ENCODE results near the gene FNDC1.

FNDC1 gene

DNA sequence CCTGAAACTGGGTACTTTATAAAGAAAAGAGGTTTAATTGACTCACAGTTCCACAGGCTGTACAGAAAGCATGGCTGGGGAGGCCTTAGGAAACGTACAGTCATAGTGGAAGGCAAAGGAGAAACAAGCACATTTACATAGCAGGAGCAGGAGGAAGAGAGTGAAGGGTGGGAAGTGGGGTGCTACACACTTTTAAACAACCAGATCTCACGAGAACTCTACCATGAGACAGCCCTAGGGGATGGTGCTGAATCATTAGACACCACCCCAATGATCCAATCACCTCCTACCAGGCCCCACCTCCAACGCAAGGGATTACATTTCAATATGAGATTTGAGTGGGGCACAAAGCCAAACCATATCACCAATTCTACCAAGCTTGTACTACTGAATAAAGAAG is 7.4 kb upstream of the FNDC1 start:
- no peak for DNase-seq (ENCODE audit: low read depth, low spot score)

DNA sequence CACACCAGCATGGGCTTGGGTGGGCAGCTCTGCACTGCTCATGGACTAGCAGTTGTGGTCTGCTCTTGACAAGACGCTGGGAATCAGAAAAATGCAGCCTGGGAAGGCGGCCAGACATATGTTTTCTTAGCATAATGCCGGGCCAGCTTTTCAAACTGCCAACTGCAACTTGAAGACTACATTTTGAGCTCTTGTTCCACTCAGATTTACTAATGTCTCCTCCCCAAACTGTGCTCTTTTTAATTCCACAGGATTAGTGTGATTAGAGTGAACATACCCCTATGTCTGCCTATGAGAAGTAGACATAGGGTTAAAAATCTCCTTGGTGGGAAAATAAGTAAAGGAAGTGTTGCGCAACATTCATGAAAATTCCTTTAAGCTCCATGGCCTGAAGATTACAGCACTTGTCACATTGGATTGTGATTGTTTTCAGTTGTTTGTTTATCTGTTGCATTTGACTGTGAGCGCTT is 5.3 kb upstream of the FNDC1 start:
- peak; percentile 92 for DNase-seq (ENCODE audit: low read depth, low spot score)

DNA sequence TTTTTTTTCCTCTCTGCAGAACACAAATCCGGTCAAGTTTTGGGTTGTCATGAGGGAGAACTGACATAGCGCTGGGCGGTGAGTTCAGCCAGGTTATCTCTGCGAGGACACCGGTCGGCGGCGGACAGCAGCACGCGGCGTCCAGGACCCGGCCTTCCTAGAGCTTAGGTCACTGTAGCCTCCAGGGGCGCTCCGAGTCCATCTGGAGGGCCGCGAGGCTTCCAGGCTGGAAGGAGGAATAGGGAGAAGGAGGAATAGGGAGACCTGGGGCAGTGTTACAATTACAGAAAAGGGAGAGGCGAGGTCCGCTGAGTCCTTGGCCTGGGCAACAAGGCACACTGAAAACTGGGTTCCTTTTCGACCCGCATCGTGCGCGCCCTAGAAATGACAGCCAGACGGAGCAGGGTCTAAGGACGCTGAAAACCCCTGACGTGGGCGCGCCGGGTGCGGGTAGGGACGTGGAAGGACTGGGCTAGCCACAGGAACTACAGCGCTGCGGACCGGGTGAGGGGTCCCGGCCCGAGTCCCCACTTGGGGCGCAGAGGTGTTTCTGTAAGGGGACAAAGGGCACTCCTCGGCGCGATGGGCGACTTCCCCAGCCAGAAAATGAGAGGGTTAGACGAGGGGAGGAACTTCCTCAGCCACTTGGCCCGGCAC is 536 bp upstream of the FNDC1 start:
- peak; percentile 69 for DNase-seq (ENCODE audit: low read depth, low spot score)

DNA sequence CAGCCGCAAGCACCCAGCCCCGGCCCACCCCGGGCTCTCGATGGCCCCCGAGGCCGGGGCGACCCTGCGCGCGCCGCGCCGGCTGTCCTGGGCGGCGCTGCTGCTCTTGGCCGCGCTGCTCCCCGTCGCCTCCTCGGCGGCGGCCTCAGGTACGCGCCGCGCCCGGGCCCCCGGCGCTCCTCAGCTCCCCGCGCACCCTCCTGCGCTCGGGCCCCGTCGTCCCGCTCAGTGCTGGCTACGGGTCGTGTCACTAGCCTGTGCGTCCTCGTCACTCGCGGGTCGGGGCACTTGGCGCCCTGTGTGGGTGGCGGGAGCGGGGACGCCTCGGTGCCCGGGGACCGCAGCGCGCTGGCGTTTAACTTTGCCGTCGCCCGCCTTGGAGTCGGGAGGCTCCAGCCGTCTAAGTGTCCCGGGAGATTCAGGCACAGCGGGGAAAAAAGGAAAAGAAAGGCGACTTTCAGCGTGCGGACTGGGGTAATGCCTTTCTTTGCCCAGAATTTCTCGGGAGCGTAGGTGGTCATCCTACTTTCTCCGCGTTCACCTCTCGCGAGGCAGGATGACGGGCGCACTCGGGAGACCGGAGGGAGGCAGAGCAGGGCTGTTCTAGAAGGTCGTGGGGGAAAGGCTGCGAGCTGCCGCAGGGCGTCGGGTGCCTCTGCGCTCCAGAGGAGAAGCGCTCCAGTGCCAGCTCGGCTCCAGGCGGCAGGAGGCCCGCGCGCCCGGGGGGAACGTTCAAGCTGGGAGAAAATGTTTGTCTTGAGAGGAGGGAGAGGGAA is 545 bp downstream of the FNDC1 start:
- DNase-seq (ENCODE audit: low read depth, low spot score), result peak; percentile 79

DNA sequence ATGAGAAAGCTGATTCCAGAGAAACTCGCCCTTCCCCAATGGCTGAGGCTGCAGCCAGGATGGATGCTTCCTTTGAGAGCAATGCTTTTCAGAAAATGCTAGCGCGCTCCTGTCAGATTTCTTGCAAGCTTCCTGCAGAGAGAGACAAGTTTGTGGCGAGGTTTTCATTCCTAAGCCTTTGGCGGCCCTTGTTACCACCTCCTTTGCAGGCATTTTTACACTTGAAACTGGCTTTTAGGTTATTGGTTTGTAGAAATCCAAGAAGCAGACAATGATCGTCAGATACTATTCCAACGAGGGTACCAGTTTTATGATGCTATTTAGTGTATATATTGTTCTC is 1.1 kb downstream of the FNDC1 start:
- DNase-seq (ENCODE audit: low read depth, low spot score), result no peak

DNA sequence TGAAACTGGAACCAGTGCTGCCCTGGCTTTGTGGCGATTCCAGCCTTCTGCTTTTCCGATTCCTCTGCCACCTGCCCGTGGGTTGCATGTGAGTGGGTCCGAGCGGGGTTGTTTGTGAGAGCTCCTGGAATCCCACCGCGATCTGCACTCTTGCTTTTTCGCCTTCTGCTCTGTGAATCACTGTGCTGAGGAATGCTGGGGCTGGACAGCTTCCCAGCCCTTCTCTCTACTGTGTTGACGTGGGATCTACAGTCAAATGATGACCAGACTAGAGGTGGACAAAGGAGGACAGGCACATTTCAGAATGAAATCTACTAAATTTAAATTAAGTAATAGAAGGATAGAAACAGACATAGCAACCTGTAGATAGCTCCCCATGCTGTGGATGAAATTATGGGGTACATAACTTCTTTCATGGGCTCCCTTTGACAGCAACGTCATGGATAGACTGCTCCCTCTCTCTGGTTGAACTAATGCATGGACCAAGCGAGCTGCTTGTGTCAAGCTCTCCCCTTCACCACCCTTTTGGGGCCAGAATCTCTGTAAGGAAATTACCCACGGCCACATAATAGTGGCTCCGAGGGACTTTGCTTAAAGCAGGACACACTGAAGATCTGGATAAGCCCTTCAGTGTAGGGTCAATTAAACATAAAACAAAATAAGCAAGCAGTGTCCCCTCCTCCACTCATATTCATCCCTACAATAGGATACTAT is 2.0 kb downstream of the FNDC1 start:
- peak; percentile 92 for DNase-seq (ENCODE audit: low read depth, low spot score)

DNA sequence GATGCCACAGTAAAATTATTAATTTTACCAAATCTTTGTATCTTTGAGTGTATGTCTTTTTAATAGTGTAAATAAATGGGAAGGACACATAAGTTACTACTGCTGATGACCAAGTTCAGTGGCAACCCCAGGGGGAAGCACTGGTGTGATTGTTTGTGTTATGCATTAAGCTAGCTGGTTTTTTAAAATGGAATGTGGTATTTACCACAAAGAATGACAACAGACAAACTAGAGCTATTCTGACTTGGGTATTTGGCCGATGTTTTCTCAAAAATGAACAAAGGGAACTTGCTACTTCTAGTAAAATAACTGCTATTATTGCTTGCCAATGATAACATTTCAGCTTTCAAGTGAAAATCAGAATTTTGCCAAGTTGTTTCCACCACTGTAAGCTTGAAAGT is 2.9 kb downstream of the FNDC1 start:
- peak; percentile 72 for DNase-seq (ENCODE audit: low read depth, low spot score)

DNA sequence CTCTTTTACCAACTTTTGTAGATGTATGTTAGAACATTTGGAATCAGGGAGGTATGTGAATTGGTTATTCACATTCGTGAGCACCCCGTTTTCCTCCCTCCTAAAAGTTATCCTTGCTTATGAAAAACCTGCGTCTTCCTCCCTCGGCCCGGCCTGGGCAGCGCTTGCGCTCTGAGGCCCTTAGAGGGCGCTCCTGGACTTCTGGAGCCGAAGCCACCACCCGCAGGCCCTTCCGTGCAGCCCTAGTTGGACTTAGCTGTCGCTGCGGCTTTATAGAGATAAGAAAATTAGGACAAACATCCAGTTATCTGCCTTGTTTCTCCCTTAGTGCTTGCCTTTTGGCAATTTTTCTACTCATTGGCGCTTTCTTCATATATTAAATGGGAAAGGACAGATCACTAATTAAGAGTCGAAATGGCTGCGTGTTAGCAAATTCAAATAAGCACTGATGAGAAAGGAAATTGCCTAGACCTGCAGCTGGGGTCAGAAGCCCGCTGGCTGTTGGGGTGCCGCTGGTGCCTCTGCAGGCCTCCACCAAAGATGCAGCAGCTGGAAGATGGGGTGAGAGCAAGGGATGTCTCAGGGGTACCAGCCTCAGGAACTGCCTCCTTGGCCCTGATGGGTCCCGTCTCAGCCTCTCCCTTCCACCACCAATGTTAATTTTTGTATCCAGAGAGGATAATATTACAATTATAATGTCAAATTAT is 5.2 kb downstream of the FNDC1 start:
- peak; percentile 90 for DNase-seq (ENCODE audit: low read depth, low spot score)

DNA sequence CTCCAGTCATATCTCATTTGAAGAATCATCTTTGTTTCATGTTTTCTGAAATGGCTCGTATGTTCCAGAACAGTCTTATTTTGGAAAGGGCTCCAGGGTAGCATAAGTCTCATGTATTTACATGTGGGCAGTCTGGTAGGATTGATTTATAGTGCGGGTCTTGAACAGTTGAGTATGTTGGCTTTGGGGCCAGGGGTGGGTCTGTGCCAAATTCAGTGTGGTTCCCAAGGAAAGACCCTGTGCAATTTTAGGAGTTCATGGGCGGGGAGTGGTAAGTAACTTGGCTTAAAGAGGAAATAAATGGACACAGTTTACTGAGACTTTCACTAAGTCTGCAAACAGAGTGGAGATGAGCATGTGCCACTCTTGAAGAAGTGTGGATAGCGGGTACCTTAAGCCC is 7.7 kb downstream of the FNDC1 start:
- DNase-seq (ENCODE audit: low read depth, low spot score), result no peak

DNA sequence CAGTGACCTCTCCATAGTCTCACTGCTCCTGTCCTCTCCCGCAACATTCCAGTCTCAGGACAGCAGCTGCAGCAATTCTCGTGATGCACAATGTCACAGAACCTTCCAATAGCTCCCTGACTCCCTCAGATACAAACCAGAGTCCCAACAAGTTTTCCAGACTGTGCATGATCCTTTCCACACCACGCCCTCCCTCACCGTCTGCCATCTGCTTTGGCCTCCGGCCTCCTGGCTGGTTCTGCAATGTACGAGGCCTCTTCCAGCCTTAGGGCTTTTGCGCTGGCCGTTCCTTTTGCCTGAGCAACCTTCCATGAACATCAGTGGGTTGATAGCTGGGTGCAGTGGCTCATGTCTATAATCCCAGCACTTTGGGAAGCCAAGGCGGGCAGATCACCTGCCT is 9.6 kb downstream of the FNDC1 start:
- DNase-seq (ENCODE audit: low read depth, low spot score), result no peak

DNA sequence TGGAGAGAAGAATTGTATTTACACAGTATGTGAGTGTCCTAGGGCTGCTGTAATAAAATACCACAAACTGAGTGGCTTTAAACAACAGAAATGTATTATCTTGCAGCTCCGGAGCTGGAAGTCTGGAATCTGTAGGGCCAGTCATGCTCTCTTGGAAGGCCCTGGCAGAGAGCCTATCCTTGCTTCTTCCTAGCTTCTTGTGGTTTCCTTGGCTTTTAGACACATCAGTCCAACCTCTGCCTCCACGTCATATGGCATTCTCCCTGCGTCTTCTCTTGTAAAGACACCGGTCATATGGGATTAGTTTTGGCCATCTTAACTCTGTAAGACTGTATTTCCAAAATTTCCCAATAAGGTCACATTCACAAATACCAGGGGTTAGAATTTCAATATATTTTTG is 10.8 kb downstream of the FNDC1 start:
- DNase-seq (ENCODE audit: low read depth, low spot score), result peak; percentile 75

DNA sequence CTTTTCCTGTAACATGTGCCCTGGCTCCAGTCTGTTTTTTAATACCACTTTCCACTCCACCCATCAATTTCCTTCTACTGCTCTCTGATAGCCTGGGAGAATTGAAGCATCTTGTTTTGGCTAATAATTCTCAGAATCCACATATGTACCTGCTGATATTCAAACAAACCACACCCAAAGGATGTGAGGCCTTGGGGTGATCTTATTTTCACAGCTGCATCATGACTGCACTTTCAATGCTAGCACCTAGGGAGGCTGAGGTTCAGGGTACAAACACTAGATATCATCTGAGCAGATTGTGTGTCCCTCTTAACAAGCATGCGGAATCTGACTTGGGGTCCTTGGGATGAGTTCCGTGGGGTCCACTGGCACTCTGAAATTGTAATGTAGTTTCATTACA is 12.7 kb downstream of the FNDC1 start:
- no peak for DNase-seq (ENCODE audit: low read depth, low spot score)

DNA sequence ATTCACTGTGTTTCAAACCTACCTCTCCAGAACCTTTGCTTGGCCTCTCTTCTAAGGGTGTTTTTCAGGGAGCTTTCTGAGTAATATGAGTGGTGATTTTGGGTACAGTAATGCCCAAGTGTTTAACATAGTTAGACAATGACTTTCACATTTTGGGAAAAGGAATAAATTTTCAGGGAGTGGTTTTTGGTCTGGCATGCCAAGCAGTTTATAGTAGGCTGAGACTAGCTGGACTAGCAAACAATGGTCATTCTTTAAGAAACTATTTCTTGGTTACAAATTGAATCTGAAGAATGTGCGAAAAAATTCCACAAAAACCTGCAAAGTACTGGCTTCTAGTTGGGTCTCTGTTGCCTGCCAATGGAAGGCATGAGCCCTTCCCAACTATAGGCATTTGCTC is 15.4 kb downstream of the FNDC1 start:
- peak; percentile 87 for DNase-seq (ENCODE audit: low read depth, low spot score)

DNA sequence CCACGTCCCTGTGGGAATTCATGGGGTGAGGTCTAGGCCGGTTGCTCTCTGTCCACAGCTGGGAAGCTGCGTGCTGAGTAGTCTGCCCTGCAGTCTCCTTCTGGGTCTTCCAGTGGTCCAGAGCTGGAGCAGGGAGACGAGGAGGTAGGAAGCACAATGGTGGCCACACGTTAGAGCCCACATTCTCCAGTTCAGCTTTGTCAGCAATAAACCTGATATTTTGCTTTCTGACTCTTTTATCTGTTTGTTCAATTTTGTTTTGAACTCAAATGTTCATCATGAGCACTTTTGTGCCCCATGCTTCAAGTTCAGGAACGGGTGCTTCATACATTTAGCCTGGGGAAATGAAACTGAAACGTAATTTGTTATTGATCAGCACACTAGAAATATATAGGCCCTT is 21.3 kb downstream of the FNDC1 start:
- DNase-seq (ENCODE audit: low read depth, low spot score), result no peak

DNA sequence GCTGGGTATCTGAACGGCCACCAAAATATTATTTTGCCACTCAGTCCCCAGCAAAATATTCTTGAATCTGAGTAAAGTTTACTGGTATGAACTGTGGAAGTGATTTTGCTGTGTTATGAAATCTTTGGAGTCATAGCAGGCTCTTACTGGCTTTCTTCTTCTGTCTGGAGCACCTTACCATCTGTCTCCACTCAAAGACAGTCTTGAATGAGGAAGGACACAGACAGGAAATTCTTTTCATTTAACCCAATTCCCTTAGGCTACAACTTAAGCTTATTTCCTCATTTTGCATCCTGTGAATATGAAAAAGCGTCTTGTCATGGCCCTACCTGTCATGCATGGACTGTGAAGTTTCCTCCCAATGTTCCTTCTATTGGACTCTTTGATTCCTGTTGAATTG is 24.7 kb downstream of the FNDC1 start:
- no peak for DNase-seq (ENCODE audit: low read depth, low spot score)

DNA sequence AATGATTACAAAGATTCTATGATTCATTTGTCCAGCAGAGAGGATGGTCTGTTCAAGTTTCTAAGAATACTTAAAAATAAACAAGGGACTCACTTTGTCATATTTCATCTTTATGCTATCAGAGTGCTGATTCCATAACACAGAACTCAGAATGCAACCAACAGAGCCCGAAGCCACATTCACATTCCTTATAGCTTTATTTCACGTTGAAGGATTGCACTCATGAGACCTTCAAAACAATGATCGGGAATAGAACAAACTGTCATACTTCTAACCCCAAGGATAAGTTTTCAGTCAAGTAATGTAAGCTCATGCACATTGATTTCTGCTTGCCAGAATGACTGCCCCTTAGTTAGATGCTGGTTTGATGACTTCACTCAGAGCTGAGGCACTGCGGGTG is 25.2 kb downstream of the FNDC1 start:
- DNase-seq (ENCODE audit: low read depth, low spot score), result no peak

DNA sequence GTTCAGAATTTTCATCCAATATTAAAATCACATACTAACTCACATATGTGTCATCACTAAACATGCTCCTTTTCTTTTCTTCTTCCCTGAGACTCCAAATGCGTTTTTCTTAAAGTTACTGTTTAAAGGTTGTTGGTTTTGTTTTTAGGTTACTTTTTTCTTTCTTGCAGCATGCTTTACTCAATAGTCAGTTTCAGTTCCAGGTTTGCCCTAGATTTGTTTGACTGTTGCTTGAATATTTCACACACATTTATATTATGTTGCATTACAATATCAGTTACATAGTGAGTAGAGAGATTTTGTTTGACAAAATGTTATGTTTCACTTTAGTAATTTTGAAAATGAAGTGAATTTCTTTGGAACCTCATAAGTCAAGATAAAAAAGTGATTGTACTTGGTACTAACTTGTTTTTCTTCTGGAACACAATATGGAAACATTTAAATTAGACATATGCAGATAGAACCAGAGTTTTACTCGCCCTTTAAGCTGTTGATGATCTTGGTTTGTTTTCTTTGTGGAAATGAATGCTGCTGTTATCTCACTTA is 27.3 kb downstream of the FNDC1 start:
- no peak for DNase-seq (ENCODE audit: low read depth, low spot score)

DNA sequence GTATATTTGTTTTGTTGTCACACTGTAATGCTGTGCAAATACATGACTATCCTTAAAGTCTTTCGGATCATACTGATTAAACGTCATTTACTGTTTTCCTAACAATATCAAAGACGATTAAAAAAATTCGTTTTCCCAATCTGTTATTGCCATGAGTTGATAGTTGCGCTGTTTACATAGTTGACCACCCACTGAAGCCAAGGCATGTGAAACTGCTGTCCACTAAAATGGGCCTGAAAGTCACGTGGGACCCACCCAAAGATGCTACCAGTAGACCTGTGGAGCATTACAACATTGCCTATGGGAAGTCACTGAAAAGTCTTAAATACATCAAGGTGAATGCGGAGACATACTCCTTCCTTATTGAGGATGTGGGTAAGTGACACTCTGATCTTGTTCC is 28.1 kb downstream of the FNDC1 start:
- no peak for DNase-seq (ENCODE audit: low read depth, low spot score)

DNA sequence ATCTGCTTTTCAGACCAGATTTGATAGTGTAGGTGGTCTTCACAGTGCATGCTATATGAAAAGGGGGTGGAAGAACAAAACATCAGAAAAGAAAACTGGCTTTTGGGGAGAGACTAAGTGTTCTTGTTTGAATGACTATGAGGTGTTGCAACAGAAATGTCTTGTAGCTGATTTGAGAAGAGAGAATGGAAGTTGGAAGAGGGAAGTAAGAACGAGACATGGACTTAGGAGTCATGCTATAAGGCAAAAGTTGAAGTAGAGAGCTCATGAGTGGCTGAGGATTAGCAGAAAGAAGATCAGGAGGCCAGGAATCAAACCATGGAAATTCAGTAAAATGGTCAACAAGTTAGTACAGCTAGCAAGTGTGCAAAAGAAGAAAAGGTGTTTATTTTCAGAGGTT is 32.1 kb downstream of the FNDC1 start:
- DNase-seq (ENCODE audit: low read depth, low spot score), result no peak

DNA sequence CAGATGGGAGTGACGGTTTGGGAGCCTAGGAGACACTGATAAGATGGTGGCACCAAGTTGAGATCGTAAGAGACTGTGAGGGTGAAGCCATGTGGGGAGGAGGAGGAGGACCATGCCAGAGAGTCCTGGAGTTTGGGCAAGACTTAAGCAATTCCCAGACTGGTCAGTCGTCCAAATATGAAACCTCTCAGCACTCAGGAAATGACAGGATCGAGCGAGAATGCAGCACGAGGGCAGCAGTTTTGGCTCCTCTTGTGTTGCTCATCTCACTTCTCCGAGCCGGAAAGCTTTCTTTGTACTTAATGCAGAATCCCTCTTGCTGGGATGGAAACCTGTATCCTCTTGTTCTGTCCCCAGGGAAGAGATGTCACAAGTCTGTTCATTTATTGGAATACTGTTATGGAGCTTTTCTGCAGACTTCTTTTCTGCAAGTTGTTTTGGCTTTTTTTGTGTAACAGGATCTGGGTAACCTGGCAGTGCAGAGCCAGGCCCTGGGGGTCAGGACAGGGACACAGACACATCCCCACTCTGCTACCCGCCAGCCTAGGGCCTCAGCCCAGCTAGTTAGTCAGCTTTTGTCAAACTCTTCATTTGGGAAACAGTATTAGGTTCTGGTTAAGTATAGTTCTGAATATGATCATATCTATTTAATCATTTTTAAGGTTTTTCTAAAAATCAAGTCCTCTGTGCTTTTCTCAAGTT is 34.3 kb downstream of the FNDC1 start:
- DNase-seq (ENCODE audit: low read depth, low spot score), result peak; percentile 69

DNA sequence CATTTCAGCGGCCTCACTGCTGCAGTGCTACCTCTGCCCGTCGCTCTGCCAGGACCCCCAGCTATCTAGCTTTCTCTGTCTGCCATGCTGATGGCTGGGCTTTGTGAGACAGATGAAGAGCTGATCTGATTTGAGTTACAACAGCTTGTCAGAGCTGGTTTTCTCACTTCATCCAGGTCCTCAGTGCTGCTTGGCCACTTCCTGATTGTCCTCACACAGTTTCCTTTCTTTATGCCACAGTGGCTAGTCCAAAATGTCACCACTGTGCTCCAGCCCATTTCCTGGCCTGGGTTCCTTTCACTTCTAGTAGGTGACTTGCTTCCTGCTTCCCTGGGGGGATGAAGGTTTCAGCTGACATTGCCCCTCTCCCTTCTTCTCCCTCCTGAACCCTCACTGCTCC is 35.4 kb downstream of the FNDC1 start:
- no peak for DNase-seq (ENCODE audit: low read depth, low spot score)
